T-helper 1 cell treated with Interleukin-12 subunit alpha and Interleukin-12 subunit beta and Interleukin-4 antibody, amounts not matched to agents 30 ng/mL and 1 ng/mL, for 36 hours (primary cell): ENCODE measurements around the gene SUFU. TPM values are rescaled to one million over a fixed set of nuclear protein-coding genes. Genes with fewer than 3 reads are reported as not detected.

Experiments used
- intact Hi-C: fragments of 100-400 bp; cut with micrococcal nuclease; formaldehyde crosslinking; loops from one replicate; pipeline ENCODE4 v1.15.1; 2024
- total RNA-seq: library from RNA; stranded (reverse); gene quantifications from 2 replicates; pipeline ENCODE4 v1.2.3, GENCODE V29; 2022

The SUFU gene
- total RNA-seq, 1 donor from 2014 or later, result 12.9 TPM

DNA sequence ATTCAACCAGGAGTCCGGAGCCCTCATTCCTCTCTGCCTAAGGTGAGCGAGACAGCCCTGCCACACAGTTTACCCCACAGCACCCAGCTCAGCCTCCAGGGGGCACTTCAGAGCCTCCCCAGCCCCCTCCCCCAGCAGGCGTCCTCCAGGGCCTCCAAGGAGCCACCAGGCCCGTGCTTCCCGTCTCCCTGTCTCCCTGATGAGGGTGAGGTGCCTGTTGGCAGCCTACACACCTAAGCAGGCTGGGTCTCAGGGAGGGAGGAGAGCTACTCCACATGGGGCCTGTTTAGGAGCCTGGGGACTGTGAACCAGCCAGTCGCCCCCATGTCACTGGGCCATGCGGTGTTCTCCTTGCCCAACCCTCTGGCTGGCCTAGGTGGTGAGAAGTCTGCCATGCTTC, 111.6 kb downstream of the SUFU start:
- intact Hi-C loops, result no loop called here

DNA sequence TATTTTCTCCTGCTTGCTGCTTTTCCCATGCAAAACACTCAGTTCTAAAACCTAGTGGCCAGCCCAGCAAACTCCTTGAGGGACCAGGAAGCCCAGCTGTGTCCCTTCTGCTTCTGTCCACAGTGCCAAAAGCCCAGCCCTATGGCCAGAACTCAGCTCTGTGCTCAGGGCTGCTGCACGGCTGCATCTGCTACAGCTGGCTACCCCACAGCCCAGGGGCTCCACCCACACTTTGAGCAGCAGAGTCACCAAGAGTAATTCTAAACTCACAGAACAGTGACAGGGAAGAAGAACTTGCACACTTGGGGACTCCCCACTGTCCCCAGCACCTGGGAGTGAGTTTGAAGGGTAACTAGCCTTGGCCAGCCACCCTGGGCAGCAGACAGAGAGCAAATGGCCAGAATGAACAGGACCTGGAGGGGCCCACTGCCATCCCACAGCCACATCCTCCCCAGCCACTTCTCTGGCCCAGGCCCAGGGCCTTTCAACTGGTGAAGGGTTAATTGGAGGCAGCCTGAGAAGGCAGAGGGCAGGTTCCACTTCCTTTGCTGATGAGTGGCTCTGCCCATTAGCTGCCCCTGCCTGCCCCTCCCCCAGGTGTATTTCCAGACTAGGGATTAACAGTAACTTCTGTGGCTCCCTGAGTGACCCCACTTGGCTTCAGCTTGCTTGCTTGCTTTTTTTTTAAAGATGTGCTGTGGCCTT, 112.4 kb downstream of the SUFU start:
- intact Hi-C loops, result no loop called here

- intact Hi-C loops, result no loop called here
Measured at GRCh38 chr10:102617041-102617440, 113.3 kb downstream of the SUFU start.

DNA sequence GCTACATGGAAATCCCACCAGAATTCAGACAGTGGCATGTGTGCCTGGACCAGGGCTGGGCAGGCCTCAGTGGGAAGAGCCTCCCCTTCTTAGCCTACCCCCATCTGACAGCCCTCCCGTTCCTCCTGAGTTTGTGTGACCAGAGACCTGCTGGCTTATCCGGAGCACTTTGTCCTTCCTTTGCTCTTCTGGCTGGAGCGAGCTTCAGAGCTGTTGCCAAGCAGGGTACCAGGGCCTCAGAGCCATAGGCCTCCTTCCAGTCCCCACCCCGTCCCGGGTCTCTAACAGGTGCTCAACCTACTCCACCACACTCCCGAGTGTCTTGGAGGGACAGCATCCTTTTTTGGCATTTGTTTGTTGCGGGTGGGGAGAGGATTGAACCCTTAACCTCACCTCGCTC, 114.0 kb downstream of the SUFU start:
- intact Hi-C loops, result no loop called here

GRCh38 chr10:102619281-102619981, 115.7 kb downstream of the SUFU start:
- intact Hi-C loops, result no loop called here

GRCh38 chr10:102620138-102620590, 116.4 kb downstream of the SUFU start:
- intact Hi-C loops, result no loop called here

DNA sequence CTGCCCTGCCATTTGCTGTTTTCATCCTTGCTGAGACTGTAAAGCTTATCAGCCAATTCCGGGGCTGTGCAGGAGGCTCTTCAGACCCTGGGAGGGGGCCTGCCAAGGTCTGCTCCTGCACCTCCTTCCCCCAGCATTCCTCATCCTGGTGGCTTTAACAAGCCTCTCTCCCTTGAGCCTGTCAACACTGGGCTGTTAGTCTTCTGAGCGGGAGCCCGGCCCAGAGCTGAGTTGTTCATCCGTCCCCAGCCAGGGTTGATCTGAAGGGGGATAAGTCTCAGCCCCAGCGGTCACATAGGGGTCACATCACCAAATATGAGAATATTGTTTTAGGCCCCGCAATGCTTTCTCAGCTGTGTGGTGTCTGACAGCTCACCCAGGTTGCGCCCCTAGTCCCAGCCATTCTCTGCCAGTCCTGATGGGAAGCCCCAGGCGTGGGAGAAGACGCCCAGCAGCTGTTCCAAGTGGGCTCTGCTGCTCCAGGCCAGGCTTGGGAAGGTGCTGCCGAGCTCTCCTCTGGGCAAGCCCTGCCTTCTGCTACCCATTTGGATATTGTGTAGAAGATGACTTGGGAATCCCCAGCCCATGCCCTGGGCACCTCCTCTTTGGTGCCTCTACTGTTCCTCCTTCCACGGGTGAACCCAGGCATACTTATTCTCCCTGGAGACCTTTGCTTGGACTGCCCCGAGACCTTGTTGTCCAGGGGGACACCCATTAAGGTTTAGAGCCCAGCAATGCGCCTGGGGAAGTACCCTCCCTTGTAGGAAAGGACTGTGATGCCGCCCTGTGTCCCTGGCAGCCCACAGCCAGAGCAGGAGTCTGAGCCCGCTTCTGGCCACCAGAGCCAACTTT, 117.0 kb downstream of the SUFU start:
- intact Hi-C loops, result no loop called here

- intact Hi-C loops, result no loop called here
Measured at GRCh38 chr10:102621443-102622325, 117.9 kb downstream of the SUFU start.

GRCh38 chr10:102624094-102624493, 120.3 kb downstream of the SUFU start:
- intact Hi-C loops, result no loop called here

- intact Hi-C loops, result no loop called here
Measured at GRCh38 chr10:102624751-102625645, 121.2 kb downstream of the SUFU start.

GRCh38 chr10:102626026-102626685, 122.4 kb downstream of the SUFU start:
- intact Hi-C loops, result no loop called here

DNA sequence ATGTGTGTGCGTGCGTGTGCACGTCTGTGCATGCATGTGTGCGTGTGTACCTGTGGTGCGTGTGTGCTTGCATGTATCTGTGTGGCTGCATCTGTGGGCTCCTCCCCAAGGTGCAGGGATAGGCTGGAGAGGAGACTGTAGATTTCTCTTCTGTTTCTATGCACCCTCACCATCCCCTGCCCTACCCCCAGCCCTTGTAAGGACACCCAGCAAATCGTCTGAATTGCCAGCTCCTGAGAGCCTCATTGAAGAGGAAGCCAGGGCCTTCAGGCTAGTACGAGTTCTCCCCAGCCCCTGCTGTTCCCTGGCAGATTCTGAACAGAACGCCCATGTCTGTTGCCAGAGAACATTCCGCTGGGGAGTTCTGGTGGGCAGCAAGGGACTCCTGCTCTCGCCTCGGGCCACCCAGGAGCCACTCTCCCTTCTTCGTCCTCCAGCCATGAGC, 123.5 kb downstream of the SUFU start:
- intact Hi-C loops, result no loop called here

DNA sequence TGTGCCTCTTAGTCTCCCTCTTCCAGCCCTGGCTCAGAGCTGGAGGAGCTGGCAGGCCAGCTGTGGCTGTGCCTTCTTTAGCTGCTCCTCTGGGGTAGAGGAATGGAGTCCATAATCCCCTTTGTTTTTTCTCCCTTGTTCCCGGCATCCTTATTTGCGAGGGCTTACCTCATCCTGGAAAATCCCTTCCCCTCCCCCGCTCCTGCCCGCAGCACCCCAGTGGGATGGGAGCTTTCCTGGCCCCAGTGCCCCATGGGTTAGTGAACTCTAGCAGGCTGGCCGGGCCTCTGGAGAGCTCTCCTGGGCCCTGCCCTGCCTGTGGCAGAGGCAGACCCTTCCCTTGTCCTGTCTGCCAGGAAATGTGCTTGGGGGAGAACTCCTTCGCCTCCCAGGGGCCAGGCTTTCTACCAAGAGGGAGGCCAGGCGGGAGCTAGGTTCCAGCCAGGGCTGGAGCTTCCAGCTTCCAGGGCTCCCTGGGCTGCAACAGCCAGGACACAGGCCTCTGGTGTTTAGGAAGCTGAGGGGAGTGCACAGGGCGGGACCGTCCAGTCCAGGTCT, 124.0 kb downstream of the SUFU start:
- intact Hi-C loops, result no loop called here

GRCh38 chr10:102628451-102628911, 124.7 kb downstream of the SUFU start:
- intact Hi-C loops, result no loop called here

DNA sequence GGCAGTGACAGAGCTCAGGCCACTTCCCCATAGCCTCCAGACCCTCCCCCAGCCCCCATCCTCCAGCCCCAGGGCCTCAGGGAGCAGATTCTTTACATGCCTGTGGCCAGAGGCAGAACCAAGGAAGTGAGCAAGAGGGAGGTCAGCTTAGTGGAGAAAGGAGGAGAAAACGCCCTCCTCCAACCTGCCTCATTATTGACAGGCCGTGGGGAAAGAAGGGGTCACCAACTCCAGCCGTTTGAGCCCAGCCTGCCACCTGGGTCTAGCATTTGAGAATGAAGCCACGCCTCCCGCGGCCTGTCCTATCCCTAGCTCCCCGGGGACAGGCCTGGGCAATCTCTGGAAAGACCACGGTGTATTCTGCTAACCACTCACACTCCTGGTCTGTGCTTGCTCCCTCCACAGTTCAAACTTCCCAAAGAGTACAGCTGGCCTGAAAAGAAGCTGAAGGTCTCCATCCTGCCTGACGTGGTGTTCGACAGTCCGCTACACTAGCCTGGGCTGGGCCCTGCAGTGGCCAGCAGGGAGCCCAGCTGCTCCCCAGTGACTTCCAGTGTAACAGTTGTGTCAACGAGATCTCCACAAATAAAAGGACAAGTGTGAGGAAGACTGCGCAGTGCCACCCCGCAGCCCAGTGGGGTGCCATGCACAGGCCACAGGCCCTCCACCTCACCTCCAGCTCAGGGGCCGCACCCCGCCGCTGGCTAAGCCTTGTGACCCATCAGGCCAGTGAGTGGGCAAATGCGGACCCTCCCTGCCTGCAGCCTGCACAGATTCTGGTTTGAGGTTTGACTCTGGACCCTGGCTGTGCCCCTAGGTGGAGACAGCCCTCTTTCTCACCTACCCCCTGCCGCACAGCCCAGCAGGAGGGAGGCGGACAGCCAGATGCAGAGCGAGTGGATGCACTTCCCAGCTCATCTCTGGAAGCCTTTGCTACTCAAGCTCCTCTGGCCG, 126.2 kb downstream of the SUFU start:
- intact Hi-C loops, result no loop called here

DNA sequence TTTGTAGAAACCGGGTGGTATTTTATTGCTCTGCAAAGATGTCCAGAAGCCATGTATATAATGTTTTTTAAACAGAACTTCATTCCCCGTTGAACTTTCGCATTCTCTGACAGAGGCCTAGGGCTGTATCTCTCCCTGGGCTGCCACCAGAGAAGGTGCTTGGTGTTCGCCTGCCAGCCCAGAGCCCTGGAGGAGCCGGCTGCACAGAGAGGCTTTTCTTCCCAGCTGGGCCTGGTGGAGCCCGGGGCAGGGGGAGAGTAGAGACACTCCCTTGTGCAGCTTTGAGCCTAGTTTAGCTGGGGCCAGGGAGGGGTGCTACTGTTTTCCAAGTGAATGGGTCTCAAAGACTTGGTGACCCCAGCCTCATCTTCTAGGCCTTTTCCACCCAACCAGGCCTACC, 126.9 kb downstream of the SUFU start:
- intact Hi-C loops, result no loop called here

DNA sequence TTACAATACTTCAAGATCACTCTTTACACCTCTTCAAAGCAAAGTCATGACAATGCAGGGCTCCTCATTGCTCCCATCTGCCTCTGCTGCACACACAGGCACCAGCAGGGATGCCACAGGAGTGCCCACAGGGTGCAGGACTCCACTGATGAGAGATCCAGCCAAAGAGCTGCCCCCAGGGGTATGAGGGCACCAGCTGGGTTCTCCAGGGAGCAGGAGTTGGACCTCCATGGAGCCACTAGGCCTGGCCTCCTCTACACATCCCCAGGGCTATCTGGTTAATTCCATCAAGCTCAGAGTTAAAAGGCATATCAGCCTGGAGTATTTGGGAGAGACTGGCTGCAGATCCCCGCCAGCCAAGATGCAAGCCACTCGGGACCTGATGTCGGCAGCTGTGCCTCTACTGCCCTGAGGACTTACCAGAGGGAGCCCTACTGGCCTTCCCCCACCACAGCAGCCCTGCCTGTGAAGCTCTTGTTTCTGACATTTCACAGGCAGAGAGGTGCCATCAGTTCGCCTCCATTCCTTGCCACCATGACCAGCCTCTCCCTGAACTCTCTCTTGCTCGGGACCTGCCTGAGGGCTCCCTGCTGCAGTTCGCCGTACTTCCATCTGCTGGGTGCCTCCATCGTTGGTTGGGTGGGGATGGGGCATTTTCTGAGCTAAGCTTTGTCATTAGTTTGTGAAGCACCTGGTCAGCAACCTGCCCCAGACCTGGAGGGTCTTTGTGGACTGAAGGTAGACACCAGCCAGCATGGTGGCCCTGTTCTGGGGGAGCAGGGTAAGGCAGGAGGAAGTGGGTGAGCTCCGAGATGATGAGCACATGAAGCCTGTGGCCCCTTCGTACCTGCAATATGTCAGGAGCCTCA, 128.0 kb downstream of the SUFU start:
- intact Hi-C loops, result no loop called here
